Measurements from ENCODE around the gene ADAT3.

The ADAT3 gene

DNA sequence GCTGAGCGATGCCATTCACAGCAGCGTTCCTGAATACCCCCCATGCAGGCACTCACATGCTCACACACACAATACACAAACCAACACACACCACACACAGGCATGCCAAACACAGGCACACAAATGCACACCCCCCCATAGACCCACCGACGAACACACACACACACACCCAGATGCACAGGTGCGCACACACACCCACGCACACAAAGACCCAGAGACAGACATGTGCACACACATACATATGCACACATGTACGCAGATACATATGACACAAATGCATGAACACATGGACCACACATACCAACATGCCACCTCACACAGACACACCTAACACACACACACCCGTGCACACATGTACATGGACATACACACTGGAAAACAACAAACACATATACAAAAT is 28.7 kb downstream of the ADAT3 start:
- TF ChIP-seq EP300 (IDR thresholded peaks at IDR 0.05; ENCODE audit: borderline replicate concordance) (no peak), TAF1 (IDR thresholded peaks at IDR 0.05; ENCODE audit: low read depth) (no peak), CEBPB (IDR thresholded peaks at IDR 0.05) (no peak), EGR1 (IDR thresholded peaks at IDR 0.05) (no peak), NFIC (IDR thresholded peaks at IDR 0.05) (no peak)
- TF ChIP-seq, protein P1, sequence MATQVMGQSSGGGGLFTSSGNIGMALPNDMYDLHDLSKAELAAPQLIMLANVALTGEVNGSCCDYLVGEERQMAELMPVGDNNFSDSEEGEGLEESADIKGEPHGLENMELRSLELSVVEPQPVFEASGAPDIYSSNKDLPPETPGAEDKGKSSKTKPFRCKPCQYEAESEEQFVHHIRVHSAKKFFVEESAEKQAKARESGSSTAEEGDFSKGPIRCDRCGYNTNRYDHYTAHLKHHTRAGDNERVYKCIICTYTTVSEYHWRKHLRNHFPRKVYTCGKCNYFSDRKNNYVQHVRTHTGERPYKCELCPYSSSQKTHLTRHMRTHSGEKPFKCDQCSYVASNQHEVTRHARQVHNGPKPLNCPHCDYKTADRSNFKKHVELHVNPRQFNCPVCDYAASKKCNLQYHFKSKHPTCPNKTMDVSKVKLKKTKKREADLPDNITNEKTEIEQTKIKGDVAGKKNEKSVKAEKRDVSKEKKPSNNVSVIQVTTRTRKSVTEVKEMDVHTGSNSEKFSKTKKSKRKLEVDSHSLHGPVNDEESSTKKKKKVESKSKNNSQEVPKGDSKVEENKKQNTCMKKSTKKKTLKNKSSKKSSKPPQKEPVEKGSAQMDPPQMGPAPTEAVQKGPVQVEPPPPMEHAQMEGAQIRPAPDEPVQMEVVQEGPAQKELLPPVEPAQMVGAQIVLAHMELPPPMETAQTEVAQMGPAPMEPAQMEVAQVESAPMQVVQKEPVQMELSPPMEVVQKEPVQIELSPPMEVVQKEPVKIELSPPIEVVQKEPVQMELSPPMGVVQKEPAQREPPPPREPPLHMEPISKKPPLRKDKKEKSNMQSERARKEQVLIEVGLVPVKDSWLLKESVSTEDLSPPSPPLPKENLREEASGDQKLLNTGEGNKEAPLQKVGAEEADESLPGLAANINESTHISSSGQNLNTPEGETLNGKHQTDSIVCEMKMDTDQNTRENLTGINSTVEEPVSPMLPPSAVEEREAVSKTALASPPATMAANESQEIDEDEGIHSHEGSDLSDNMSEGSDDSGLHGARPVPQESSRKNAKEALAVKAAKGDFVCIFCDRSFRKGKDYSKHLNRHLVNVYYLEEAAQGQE (IDR thresholded peaks at IDR 0.05; ENCODE audit: low read depth), result no peak

DNA sequence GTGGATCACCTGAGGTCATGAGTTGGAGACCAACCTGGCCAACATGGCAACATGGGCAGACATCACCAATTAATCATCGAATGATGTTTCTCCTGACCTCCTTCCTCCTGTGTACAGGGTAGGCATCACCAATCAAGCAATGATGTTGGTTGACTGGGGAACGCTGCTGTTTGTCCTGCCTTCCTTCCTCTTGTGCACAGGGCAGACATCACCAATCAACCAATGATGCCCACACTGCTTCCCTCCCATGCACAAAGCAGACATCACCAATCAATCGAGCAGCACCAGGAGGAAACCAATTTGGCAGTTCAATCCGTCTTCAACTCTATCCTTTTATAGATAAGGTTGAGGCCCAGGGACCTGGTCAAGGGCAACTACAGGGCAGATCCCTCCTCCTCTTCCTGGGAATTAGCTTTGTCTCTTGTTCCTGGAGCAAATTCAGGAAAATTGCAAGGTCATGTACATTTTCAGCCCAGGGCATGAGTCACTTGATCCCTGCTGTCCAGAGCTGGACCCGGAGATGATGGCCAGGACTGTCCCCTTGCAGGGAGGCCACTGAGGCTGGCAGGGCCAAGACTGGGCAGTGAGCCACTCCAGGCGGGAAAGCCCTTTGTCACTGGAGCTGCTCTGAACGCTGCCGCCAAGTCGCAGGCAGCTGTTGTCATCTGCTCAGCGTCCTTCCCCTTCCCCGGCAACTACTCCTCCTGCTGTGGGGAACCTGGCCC is 30.4 kb downstream of the ADAT3 start:
- TF ChIP-seq RAD21 (IDR thresholded peaks at IDR 0.05; ENCODE audit: low read depth) (no peak), YY1 (IDR thresholded peaks at IDR 0.05; ENCODE audit: low read depth) (peak; percentile 65; the same call in 1 of the 2 replicates)
- TF ChIP-seq, protein P2, sequence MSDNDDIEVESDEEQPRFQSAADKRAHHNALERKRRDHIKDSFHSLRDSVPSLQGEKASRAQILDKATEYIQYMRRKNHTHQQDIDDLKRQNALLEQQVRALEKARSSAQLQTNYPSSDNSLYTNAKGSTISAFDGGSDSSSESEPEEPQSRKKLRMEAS (IDR thresholded peaks at IDR 0.05), result 0 out of 2 replicates have a peak, but pooled peaks have one; percentile 53

DNA sequence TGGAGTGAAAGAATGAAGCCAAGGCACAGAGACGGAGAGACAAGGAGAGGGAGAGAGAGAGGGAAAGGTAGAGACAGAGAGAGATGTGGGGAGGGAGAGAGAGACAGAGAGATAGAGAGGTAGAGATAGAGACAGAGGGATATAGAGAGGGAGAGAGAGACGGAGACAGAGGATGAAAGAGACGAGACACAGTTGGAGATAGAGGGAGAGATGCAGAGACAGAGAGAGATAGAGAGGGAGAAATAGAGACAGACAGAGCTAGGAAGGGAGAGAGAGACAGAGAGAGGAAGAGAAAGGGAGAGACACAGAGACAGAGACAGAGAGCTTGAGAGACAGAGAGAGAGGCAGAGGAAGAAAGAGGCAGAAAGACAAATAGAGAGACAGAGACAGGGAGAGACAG is 31.2 kb downstream of the ADAT3 start:
- TF ChIP-seq RAD21 (IDR thresholded peaks at IDR 0.05; ENCODE audit: low read depth) (no peak), CREB1 (IDR thresholded peaks at IDR 0.05; ENCODE audit: low read depth) (no peak), YY1 (IDR thresholded peaks at IDR 0.05; ENCODE audit: low read depth) (no peak), ZBTB7A (IDR thresholded peaks at IDR 0.05; ENCODE audit: low read depth) (no peak), TEAD4 (IDR thresholded peaks at IDR 0.05) (no peak)
- TF ChIP-seq, protein P3, sequence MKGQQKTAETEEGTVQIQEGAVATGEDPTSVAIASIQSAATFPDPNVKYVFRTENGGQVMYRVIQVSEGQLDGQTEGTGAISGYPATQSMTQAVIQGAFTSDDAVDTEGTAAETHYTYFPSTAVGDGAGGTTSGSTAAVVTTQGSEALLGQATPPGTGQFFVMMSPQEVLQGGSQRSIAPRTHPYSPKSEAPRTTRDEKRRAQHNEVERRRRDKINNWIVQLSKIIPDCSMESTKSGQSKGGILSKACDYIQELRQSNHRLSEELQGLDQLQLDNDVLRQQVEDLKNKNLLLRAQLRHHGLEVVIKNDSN (IDR thresholded peaks at IDR 0.05), result no peak

DNA sequence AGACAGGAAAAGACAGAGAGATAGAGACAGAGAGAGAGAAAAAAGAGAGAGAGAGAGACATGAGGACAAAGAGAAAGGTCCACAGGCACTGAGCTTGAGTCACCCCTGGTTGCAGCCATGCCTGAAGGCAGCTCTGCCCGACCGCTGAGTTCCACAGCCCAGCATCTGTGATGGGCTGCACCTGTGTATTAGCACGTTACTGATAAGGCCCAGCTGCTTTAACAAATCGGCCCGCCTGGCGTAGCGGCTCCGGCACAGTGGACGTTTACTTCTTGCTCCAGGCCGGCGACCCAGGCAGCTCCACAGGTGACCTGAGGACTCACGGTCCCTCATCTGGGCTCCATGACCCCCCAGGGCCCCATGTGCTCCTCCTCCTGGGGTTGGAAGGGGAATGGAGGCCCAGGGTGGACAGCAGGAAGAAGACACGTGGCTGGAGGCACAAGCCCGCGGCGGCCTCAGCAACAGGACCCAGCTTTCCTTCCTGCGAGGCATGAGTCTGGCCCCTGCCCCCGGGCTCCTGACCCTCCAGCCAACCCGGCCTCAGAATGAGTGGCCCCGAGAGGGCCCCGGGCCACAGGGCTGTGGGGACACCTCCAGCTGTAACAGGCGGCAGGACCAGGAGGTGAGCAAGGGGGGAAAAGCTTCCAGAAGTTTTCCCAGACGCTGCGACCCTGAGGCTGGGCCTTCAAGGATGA is 31.9 kb downstream of the ADAT3 start:
- TF ChIP-seq NFIC (IDR thresholded peaks at IDR 0.05) (no peak), TEAD4 (IDR thresholded peaks at IDR 0.05) (no peak), EGR1 (IDR thresholded peaks at IDR 0.05) (no peak), EP300 (IDR thresholded peaks at IDR 0.05; ENCODE audit: borderline replicate concordance) (no peak), FOXM1 (IDR thresholded peaks at IDR 0.05; ENCODE audit: borderline replicate concordance, low read depth) (no peak), RAD21 (IDR thresholded peaks at IDR 0.05; ENCODE audit: low read depth) (no peak), TAF1 (IDR thresholded peaks at IDR 0.05; ENCODE audit: low read depth) (no peak)
- TF ChIP-seq, protein P1 (IDR thresholded peaks at IDR 0.05; ENCODE audit: low read depth), result no peak
- TF ChIP-seq, protein P3 (IDR thresholded peaks at IDR 0.05), result no peak
- TF ChIP-seq, protein P2 (IDR thresholded peaks at IDR 0.05), result no peak

DNA sequence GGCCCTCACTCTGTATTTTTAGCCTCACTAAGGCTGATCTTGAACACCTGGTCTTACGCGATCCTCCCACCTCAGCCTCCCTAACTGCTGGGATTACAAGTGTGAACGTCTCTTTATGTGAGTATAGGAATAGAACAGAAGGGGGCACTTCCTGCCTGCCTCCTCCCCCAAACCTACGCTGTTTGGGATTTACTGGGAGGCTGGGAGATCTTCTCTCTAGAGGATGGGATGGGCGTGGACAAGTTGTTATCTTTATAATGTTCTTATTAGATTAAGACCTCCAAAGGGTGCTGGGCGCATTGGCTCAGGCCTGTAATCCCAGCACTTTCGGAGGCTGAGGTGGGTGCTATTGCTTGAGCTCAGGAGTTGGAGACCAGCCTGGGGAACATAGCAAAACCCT is 32.9 kb downstream of the ADAT3 start:
- TF ChIP-seq EP300 (IDR thresholded peaks at IDR 0.05; ENCODE audit: borderline replicate concordance) (no peak), TEAD4 (IDR thresholded peaks at IDR 0.05) (no peak), CREB1 (IDR thresholded peaks at IDR 0.05; ENCODE audit: low read depth) (no peak), RAD21 (IDR thresholded peaks at IDR 0.05; ENCODE audit: low read depth) (no peak)
- TF ChIP-seq, protein P3 (IDR thresholded peaks at IDR 0.05), result no peak
